Upper lobe of left lung (tissue), 6 donors: ENCODE measurements around the gene SLC22A15. TPM values are rescaled to one million over a fixed set of nuclear protein-coding genes. Genes with fewer than 3 reads are reported as not detected.
A peak's percentile ranks its signal among the peaks of the same experiment; 100 is the strongest.

Experiments
- ATAC-seq, 2 donors: fragments of 200-7000 bp; cut with Tn5 transposase; one replicate each; pipeline ENCODE4 v1.9.1; 2022; ENCODE audit warnings: mild to moderate bottlenecking in 2 of 2, moderate library complexity in 2 of 2; ENCODE audit not compliant: low FRiP score in 2 of 2
- DNase-seq, 2 donors: peaks; one replicate each; pipeline ENCODE4 v3.0.0-alpha.2; 2019 to 2020
- H3K27ac ChIP-seq, 4 donors: fragments of 200-600 bp; sonication (generic); one replicate each; pipeline ENCODE4 v1.5.1; 2016 to 2019
- H3K27me3 ChIP-seq, 4 donors: fragments of 200-600 bp; sonication (generic); one replicate each; pipeline ENCODE4 v1.5.1; 2017 to 2019
- H3K36me3 ChIP-seq, 4 donors: fragments of 200-600 bp; sonication (generic); one replicate each; pipeline ENCODE4 v1.5.1; 2016 to 2019
- H3K4me1 ChIP-seq, 4 donors: fragments of 200-600 bp; sonication (generic); one replicate each; pipeline ENCODE4 v1.5.1; 2018 to 2019
- H3K4me3 ChIP-seq, 4 donors: fragments of 200-600 bp; sonication (generic); one replicate each; pipeline ENCODE4 v1.5.1; 2017 to 2019; ENCODE audit warnings: mild to moderate bottlenecking in 2 of 4, moderate library complexity in 1 of 4
- H3K9me3 ChIP-seq, 4 donors: fragments of 200-600 bp; sonication (generic); one replicate each; pipeline ENCODE4 v1.5.1; 2018 to 2019
- EP300 ChIP-seq, 4 donors: sonication (generic); formaldehyde crosslinking; IDR thresholded peaks; one replicate each; pipeline ENCODE4 v1.5.1; 2017; ENCODE audit warnings: antibody characterized with exemption in 4 of 4, control low read depth in 2 of 4
- POLR2A ChIP-seq, 4 donors: fragments of 450-650 bp; IDR thresholded peaks; one replicate each; pipeline ENCODE4 v1.5.1; 2016 to 2017; ENCODE audit warnings: antibody characterized with exemption in 4 of 4, mild to moderate bottlenecking in 2 of 4
- POLR2AphosphoS5 ChIP-seq, 2 donors: sonication (generic); formaldehyde crosslinking; IDR thresholded peaks; one replicate each; pipeline ENCODE4 v1.5.1; 2017; ENCODE audit warnings: antibody characterized with exemption in 2 of 2
- WGBS, 2 donors: methylation state at CpG; one replicate each; pipeline ENCODE4 v1.1.5; 2017 to 2018; 5-methylcytosine and 5-hydroxymethylcytosine counted together
- total RNA-seq, 6 donors: library from RNA; depleted of rRNA in 4 of 6; stranded (reverse); fragments of >200 nt in 4 of 6; gene quantifications; one replicate each; pipeline versions ENCODE4 v1.1.0 to v1.2.1, GENCODE V29; 2016 to 2021
- TF ChIP-seq, protein P1 (sequence below), 6 experiments: fragments of 450-650 bp in 4 of 6; fragments of 200-600 bp in 2 of 6; sonication (generic) in 2 of 6; IDR thresholded peaks; one replicate each; pipeline ENCODE4 v1.5.1; 2016 to 2019; ENCODE audit warnings: antibody characterized with exemption in 6 of 6
- donor health status: DM: no; HTN: no; CAD: no; lungs with moderate emphysema.
- donor health status: DM: no; HTN: yes; CAD: no; lungs with severe emphysema.

Gene SLC22A15
- total RNA-seq, 6 donors from 2014 or later, result 12.5 to 52.4 (median 27.1) TPM

- TF ChIP-seq POLR2AphosphoS5 (IDR thresholded peaks at IDR 0.05) (no peak), POLR2A (IDR thresholded peaks at IDR 0.05) (no peak), EP300 (IDR thresholded peaks at IDR 0.05) (no peak)
- TF ChIP-seq, protein P1, sequence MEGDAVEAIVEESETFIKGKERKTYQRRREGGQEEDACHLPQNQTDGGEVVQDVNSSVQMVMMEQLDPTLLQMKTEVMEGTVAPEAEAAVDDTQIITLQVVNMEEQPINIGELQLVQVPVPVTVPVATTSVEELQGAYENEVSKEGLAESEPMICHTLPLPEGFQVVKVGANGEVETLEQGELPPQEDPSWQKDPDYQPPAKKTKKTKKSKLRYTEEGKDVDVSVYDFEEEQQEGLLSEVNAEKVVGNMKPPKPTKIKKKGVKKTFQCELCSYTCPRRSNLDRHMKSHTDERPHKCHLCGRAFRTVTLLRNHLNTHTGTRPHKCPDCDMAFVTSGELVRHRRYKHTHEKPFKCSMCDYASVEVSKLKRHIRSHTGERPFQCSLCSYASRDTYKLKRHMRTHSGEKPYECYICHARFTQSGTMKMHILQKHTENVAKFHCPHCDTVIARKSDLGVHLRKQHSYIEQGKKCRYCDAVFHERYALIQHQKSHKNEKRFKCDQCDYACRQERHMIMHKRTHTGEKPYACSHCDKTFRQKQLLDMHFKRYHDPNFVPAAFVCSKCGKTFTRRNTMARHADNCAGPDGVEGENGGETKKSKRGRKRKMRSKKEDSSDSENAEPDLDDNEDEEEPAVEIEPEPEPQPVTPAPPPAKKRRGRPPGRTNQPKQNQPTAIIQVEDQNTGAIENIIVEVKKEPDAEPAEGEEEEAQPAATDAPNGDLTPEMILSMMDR (IDR thresholded peaks at IDR 0.05), result no peak
- H3K9me3 ChIP-seq, result peaks cover 5 to 9% (median 6%) of the 10 kb centered on the region in 4 donors
- peaks cover 0 to 10% (median 0%) of the 10 kb centered on the region in 4 donors for H3K36me3 ChIP-seq
- H3K27me3 ChIP-seq, result no peaks in the 10 kb centered on the region
- no peak for ATAC-seq
- no peak for DNase-seq
- H3K4me1 ChIP-seq, result peaks cover 0 to 18% (median 14%) of the 10 kb centered on the region in 4 donors
- WGBS, 2 donors, result 84 to 89% methylated on average over 1 of the region's 1 CpG
- H3K4me3 ChIP-seq, result no peak overlapping the region
- peak overlapping the region in 1 of 4 donors; percentile 25 for H3K27ac ChIP-seq
These were observed 26.6 kb downstream of the SLC22A15 start for GRCh38 chr1:116002781-116003420.

GRCh38 chr1:116003823-116004222, 27.5 kb downstream of the SLC22A15 start:
- WGBS, 2 donors, result 75 to 88% methylated on average over 1 of the region's 1 CpG
- H3K27me3 ChIP-seq, result no peaks in the 10 kb centered on the region
- H3K4me3 ChIP-seq, result no peak overlapping the region
- no peak for DNase-seq
- H3K27ac ChIP-seq, result no peak overlapping the region
- ATAC-seq, result peak in 1 of 2 donors; percentile 50
- TF ChIP-seq POLR2AphosphoS5 (IDR thresholded peaks at IDR 0.05), result no peak
- TF ChIP-seq EP300 (IDR thresholded peaks at IDR 0.05), result no peak
- TF ChIP-seq POLR2A (IDR thresholded peaks at IDR 0.05), result no peak
- TF ChIP-seq, protein P1 (IDR thresholded peaks at IDR 0.05), result no peak
- peaks cover 0 to 18% (median 14%) of the 10 kb centered on the region in 4 donors for H3K4me1 ChIP-seq
- H3K36me3 ChIP-seq, result peaks cover 0 to 10% (median 0%) of the 10 kb centered on the region in 4 donors
- no peaks in the 10 kb centered on the region for H3K9me3 ChIP-seq

DNA sequence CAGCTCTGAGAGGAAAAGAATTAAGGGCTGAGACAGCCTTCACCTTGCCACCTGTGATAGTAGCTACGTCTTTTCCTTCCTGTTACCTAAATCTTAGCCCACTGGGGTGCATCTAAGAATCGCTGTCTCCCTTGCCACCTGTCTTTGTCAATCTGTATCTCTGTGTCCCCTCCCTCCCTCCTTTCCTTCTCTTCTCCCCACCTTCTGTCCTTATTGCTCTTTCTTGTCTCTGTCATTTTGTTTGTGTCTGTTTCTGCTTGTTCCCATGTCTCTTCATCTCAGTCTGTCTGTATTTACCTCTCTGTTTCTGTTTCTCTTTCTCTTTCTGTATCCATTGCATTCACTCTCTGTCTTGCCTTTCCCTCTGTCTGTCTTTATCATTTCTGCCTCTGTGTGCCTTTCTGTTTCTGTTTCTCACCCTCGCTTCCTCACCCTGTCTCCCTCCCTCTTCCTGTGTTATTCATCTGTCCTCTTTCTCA, 30.2 kb downstream of the SLC22A15 start:
- DNase-seq (no peak), ATAC-seq (no peak)
- H3K9me3 ChIP-seq, result no peaks in the 10 kb centered on the region
- H3K4me3 ChIP-seq, result no peak overlapping the region
- no peak for TF ChIP-seq POLR2A (IDR thresholded peaks at IDR 0.05)
- TF ChIP-seq, protein P1 (IDR thresholded peaks at IDR 0.05), result no peak
- no peak for TF ChIP-seq EP300 (IDR thresholded peaks at IDR 0.05)
- no peak for TF ChIP-seq POLR2AphosphoS5 (IDR thresholded peaks at IDR 0.05)
- 49 to 61% methylated on average over 3 of the region's 3 CpGs for WGBS, 2 donors
- H3K27ac ChIP-seq, result no peak overlapping the region
- peaks cover 0 to 18% (median 14%) of the 10 kb centered on the region in 4 donors for H3K4me1 ChIP-seq
- H3K27me3 ChIP-seq, result no peaks in the 10 kb centered on the region
- peaks cover 0 to 10% (median 0%) of the 10 kb centered on the region in 4 donors for H3K36me3 ChIP-seq

DNA sequence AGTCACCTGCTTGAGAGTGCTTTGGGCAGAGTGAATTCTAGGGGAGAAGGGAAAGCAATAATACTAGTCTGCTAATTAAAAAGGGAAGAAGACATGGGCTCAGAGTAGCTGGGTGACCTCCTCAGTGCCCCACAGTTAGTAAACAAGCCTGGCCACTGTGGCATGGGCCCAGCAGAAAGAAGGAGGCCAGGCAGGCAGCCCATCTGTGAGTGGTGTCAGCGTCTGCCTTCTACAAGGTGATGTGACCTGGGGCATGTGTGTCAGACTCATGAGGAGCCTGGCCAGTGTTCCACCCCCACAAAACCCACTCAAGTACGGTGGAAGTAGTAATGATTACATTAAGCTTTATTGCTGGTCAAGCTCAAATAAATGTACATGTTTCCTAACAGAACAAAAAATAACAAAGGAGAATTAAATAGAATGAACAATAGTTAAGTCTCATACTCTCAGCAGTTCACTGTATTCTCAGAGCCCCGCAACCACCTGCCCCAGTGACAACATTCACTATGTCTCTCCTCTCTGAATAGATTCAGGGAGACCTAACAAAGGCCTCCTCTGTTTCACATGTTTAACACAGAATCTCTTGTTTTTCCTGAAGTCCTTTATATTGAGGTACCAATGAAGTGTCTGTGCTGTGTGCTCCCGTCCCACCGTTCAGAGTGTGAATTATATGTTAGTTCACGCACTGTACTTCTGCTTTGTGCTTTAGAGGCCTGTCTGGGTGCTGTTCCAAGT, 32.5 kb downstream of the SLC22A15 start:
- Histone ChIP-seq H3K9me3 (no peaks in the 10 kb centered on the region), H3K4me1 (peaks cover 0 to 8% (median 0%) of the 10 kb centered on the region in 4 donors), H3K27me3 (no peaks in the 10 kb centered on the region), H3K4me3 (no peak overlapping the region), H3K36me3 (no peaks in the 10 kb centered on the region), H3K27ac (no peak overlapping the region)
- ATAC-seq (no peak), DNase-seq (no peak)
- 86 to 88% methylated on average over 6 of the region's 6 CpGs for WGBS, 2 donors
- TF ChIP-seq POLR2A (IDR thresholded peaks at IDR 0.05) (no peak), EP300 (IDR thresholded peaks at IDR 0.05) (no peak), POLR2AphosphoS5 (IDR thresholded peaks at IDR 0.05) (no peak)
- TF ChIP-seq, protein P1 (IDR thresholded peaks at IDR 0.05), result no peak
